Measurements from ENCODE around the gene NR5A2.

The NR5A2 gene

DNA sequence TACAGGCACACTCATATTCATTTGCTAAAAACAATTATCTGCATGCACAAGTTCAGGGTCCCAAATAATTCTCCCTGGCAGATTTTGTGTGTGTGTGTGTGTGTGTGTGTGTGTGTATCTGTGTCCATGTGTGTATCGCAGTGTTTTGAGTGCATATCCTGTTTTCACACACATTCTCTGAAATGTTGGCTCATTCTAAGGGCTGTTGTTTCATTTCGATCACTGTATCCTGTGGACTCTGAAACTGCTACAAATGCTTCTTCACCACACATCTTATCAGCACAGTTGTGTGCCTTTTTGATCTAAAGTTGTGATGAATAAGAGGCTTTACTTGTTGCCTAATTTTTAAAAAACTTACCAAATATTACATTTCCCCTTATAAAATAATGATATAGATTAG lies 34.6 kb downstream of the NR5A2 start:
- no peak for DNase-seq (ENCODE audit: extremely low spot score)
- TF ChIP-seq SP1 (IDR thresholded peaks at IDR 0.05): no peak
- no peak for TF ChIP-seq BHLHE40 (IDR thresholded peaks at IDR 0.05; ENCODE audit: borderline replicate concordance)
- no peak for TF ChIP-seq L3MBTL2 (conservative IDR thresholded peaks at IDR 0.05)
- TF ChIP-seq NFRKB (IDR thresholded peaks at IDR 0.05): no peak
- no peak for TF ChIP-seq LEF1 (IDR thresholded peaks at IDR 0.05; ENCODE audit: borderline replicate concordance)
- no peak for TF ChIP-seq FOXK2 (IDR thresholded peaks at IDR 0.05)
- TF ChIP-seq ARNT (IDR thresholded peaks at IDR 0.05): no peak
- TF ChIP-seq, protein P1, sequence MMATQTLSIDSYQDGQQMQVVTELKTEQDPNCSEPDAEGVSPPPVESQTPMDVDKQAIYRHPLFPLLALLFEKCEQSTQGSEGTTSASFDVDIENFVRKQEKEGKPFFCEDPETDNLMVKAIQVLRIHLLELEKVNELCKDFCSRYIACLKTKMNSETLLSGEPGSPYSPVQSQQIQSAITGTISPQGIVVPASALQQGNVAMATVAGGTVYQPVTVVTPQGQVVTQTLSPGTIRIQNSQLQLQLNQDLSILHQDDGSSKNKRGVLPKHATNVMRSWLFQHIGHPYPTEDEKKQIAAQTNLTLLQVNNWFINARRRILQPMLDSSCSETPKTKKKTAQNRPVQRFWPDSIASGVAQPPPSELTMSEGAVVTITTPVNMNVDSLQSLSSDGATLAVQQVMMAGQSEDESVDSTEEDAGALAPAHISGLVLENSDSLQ (IDR thresholded peaks at IDR 0.05): no peak
- TF ChIP-seq FOXA1 (IDR thresholded peaks at IDR 0.05): no peak
- no peak for TF ChIP-seq SUZ12 (IDR thresholded peaks at IDR 0.05)
- TF ChIP-seq FOXM1 (IDR thresholded peaks at IDR 0.05; ENCODE audit: borderline replicate concordance): no peak
- no peak for TF ChIP-seq ZNF384 (IDR thresholded peaks at IDR 0.05)
- no peak for TF ChIP-seq HDGF (IDR thresholded peaks at IDR 0.05; ENCODE audit: borderline replicate concordance)
- TF ChIP-seq ELF4 (IDR thresholded peaks at IDR 0.05): no peak
- no peak for TF ChIP-seq TARDBP (IDR thresholded peaks at IDR 0.05)
- ChIA-PET POLR2A (no interaction called here), CTCF (no interaction called here)

DNA sequence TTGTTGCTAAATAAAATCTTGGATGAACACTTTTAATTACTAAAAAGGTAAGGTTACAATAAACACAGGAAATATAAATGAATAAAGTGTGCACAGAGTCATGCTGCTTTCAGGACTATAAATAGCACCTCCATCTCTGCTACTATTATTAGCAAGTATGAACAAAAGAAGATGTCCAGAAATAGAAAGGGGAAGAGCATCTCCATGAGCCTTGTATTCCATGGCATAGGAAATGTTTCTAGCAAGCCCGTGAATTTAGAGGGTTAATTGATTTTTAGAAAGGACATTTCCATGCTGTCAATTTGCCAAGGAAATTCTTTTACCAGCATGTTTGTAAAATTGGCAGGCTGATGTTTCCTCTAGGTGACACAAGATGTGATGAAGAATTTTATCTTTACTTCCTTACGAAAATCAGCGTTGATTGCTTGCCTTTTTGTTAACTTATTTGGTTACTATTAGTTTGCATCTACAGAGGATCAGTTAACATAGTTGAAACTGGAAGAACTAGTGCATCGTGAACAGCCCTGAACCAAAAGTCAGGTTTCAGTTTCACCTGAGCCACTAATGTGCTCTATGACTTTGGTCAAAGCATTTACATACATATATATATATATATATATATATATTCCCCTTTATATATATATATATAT lies 45.3 kb downstream of the NR5A2 start:
- CTCF ChIA-PET: no interaction called here
- POLR2A ChIA-PET: no interaction called here
- DNase-seq (ENCODE audit: extremely low spot score): no peak
- TF ChIP-seq L3MBTL2 (conservative IDR thresholded peaks at IDR 0.05) (no peak), ZNF384 (IDR thresholded peaks at IDR 0.05) (no peak), ARNT (IDR thresholded peaks at IDR 0.05) (no peak), FOXM1 (IDR thresholded peaks at IDR 0.05; ENCODE audit: borderline replicate concordance) (no peak), TARDBP (IDR thresholded peaks at IDR 0.05) (no peak)

DNA sequence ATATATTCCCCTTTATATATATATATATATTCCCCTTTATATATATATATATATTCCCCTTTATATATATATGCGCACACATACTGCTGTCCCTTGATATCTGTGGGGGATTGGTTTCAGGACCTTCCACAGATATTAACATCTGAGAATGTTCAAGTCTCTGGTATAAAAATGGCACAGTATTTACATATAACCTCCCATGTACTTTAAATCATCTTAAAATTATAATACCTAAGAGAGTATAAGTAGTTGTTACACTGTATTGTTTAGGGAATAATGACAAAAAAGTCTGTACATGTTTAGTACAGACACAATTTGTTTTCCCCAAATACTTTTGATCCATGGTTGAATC lies 45.8 kb downstream of the NR5A2 start:
- ChIA-PET POLR2A (no interaction called here), CTCF (no interaction called here)
- no peak for DNase-seq (ENCODE audit: extremely low spot score)
- TF ChIP-seq FOXM1 (IDR thresholded peaks at IDR 0.05; ENCODE audit: borderline replicate concordance) (no peak), TARDBP (IDR thresholded peaks at IDR 0.05) (no peak), L3MBTL2 (conservative IDR thresholded peaks at IDR 0.05) (no peak), ELF4 (IDR thresholded peaks at IDR 0.05) (no peak)

DNA sequence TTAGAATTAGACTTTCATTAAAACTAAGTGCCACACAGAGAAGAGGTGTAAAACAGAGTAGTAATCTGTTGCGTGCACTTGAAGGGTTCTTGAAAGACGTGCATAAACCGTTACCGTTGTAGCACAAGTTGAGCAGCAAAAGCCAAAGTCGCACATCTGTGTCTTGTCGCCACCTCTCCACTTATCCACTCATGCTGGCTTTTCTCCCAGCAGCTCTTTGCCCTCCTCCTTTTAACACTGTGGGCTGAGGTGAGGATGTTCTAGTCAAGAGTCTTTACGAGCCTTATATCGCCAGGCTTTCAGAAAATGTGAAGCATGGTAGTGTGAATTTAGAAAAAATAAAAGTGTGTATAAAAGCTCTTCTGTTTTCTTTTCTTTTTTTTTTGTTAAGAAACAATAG lies 48.0 kb downstream of the NR5A2 start:
- TF ChIP-seq ELF4 (IDR thresholded peaks at IDR 0.05) (no peak), CTBP1 (IDR thresholded peaks at IDR 0.05; ENCODE audit: borderline replicate concordance) (no peak), SUZ12 (IDR thresholded peaks at IDR 0.05) (no peak), NFRKB (IDR thresholded peaks at IDR 0.05) (no peak), ZNF384 (IDR thresholded peaks at IDR 0.05) (no peak), SP1 (IDR thresholded peaks at IDR 0.05) (no peak)
- no peak for DNase-seq (ENCODE audit: extremely low spot score)
- CTCF ChIA-PET: interaction anchor here (0.7 kb wide), 1 partner anchor 8 kb away, joined by 3 read pairs; no protein-coding TSS in a partner anchor
- POLR2A ChIA-PET: no interaction called here

DNA sequence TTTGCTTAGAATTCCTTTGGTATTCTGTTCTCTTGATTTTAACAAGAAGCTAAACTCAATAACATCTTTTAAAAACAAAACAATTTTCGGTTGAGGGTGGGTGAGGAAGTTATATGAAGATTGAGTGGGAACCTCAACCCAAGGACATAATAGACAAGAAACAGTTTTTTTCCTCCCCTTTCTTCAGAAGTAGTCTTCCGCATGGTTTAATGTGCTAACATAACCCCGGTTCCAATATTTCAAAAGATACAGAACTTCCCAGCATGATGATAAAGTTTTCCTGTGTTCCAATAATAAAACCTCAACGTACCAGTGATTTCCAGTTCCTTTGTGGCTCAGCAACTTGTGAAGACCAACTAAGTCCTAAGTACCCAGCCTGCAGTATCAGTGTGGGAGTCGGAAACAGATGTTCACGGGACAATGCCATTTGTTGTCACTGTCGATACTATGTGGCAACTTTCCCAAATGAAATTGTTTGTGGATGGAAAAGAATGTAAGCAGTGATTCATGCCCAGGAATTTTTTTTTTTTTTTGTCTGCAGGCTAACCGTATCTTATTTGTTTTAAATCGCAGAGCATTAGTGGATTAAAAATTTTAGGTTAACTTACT lies 48.5 kb downstream of the NR5A2 start:
- CTCF ChIA-PET: interaction anchor here (0.7 kb wide), 1 partner anchor 9 kb away, joined by 3 read pairs; no protein-coding TSS in a partner anchor
- DNase-seq (ENCODE audit: extremely low spot score): no peak
- TF ChIP-seq SUZ12 (IDR thresholded peaks at IDR 0.05) (no peak), TARDBP (IDR thresholded peaks at IDR 0.05) (no peak), ZNF384 (IDR thresholded peaks at IDR 0.05) (no peak), FOXM1 (IDR thresholded peaks at IDR 0.05; ENCODE audit: borderline replicate concordance) (no peak), L3MBTL2 (conservative IDR thresholded peaks at IDR 0.05) (no peak), BHLHE40 (IDR thresholded peaks at IDR 0.05; ENCODE audit: borderline replicate concordance) (no peak), FOXA1 (IDR thresholded peaks at IDR 0.05) (no peak), LEF1 (IDR thresholded peaks at IDR 0.05; ENCODE audit: borderline replicate concordance) (no peak), ELF4 (IDR thresholded peaks at IDR 0.05) (no peak), FOXK2 (IDR thresholded peaks at IDR 0.05) (no peak), CTBP1 (IDR thresholded peaks at IDR 0.05; ENCODE audit: borderline replicate concordance) (no peak), NFRKB (IDR thresholded peaks at IDR 0.05) (no peak), HDGF (IDR thresholded peaks at IDR 0.05; ENCODE audit: borderline replicate concordance) (no peak), SP1 (IDR thresholded peaks at IDR 0.05) (no peak), ARNT (IDR thresholded peaks at IDR 0.05) (no peak)
- TF ChIP-seq, protein P1 (IDR thresholded peaks at IDR 0.05): no peak
- POLR2A ChIA-PET: no interaction called here

DNA sequence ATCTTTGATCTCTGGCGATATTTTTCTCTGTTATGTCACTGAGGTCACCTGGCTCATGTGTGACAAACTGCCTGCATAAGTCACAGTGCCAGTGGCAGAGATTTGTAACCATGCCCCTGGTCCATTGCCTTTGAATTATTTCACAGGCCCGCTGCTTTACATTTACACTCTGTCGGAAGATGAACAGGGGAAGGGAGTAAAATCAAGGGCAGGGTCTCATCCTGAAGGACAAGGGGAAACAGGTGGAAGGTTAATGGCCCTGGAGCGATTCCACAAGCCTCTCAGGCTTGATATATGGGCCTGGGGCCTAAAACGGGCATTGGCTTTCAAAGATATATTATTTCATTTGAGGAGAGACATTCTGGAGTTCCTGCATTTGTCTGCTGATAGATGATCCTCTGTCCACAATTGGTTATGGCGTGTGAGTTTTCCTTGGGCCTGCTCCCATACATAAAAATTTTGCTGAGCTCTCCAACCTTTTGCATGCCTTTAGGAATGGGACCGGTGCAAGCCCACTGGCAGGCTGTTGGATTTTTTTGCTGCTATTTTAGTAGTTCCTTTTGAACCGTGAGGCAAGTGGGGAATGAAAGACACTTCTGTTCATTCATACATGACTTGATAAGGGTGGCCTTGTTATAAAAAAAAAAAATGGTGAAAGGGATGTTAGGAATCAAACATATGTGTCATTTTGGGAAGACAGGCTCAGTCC lies 51.9 kb downstream of the NR5A2 start:
- POLR2A ChIA-PET: no interaction called here
- TF ChIP-seq ELF4 (IDR thresholded peaks at IDR 0.05) (no peak), ARNT (IDR thresholded peaks at IDR 0.05) (no peak)
- CTCF ChIA-PET: no interaction called here

More for the DNA sequence above, 51.9 kb downstream of the NR5A2 start:
- no peak for DNase-seq (ENCODE audit: extremely low spot score)

Data from HEK293T (cell line).